ENCODE measurements around the gene NHEJ1. TPM values are rescaled to one million over a fixed set of nuclear protein-coding genes. Genes with fewer than 3 reads are reported as not detected.
A peak's percentile ranks its signal among the peaks of the same experiment; 100 is the strongest.

NHEJ1 gene, protein sequence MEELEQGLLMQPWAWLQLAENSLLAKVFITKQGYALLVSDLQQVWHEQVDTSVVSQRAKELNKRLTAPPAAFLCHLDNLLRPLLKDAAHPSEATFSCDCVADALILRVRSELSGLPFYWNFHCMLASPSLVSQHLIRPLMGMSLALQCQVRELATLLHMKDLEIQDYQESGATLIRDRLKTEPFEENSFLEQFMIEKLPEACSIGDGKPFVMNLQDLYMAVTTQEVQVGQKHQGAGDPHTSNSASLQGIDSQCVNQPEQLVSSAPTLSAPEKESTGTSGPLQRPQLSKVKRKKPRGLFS
- total RNA-seq (10 to 100 TPM; 11.8 to 13.5 TPM), polyA plus RNA-seq (1 to 10 TPM; 6.1 to 8.0 TPM)

DNA sequence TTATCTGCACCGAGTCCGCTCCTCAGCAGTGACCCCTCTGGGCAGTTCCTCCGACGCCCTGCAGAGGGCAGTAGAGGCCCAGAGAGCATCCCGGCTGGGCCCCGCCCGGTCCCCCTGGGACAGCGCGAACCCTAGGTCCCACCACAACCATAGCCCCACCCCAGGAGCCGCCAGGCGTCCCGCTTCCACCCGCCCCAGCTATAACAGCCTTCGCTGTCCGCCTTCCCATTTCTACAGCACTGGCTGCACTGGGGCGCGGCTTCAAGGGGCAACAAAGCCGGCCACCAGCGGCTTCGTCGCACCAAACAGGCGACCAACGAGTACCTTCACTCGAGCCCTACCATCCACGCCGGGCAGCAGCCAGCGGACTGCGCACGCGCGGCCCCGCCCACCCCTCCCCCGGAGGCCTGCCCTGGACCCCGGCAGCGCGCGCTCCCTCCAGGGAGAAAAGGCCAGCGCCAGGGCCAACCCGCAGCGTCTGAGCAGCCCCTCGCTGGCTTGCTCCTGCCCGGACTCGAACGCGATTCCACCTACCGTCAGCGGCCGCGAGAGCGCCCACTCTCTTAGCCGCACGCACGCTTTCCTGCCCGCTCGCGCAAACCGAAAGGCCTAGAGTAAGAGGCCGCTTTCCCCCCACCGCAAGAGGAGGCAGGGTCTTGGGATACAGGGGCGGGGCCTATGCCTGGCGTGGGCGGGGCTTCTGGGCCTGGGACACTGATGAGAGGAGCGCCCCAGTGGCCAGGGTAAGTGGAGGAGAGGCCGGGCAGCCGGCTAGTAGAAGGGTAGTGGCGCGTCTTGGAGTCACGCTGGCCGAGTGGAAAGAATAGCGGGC lies at the start of gene NHEJ1:
Gene NHEJ1, minus strand, starts transcription at position 630 of the 832 bp plus-strand sequence. CDS start 2,453 bp downstream, outside the sequence.
- peak within 1 kb of the TSS; percentile 92 to 97 for H3K27ac ChIP-seq (ENCODE audit: low read depth in 1 of 2, low read length in 2 of 2)
- H3K36me3 ChIP-seq (ENCODE audit: control insufficient read depth in 4 of 4, insufficient read depth in 3 of 4, low read depth in 1 of 4, low read length in 3 of 4), result peaks cover 2 to 16% (median 11%) of the 10 kb centered on the region in 4 donors
- no peaks in the 10 kb centered on the region for H3K27me3 ChIP-seq (ENCODE audit: control insufficient read depth in 4 of 4, insufficient read depth in 4 of 4, low read length in 3 of 4)
- DNase-seq (ENCODE audit: low spot score), result peak; percentile 99
- peaks cover 2 to 15% (median 12%) of the 10 kb centered on the region in 4 donors for H3K4me1 ChIP-seq (ENCODE audit: control insufficient read depth in 4 of 4, insufficient read depth in 4 of 4, low read length in 3 of 4)
- peak within 1 kb of the TSS; percentile 60 to 71 for H3K9ac ChIP-seq (ENCODE audit: low read depth in 1 of 2, low read length in 2 of 2)
- H3K4me3 ChIP-seq (ENCODE audit: low read depth in 1 of 3, low read length in 3 of 3), result peak within 1 kb of the TSS; percentile 67 to 85 (median 75)
- under 1% methylated on average over 70 of the region's 70 CpGs for WGBS
- no peaks in the 10 kb centered on the region for H3K9me3 ChIP-seq (ENCODE audit: control insufficient read depth in 4 of 4, low read length in 3 of 4)
- no peak for TF ChIP-seq HNF4A (conservative IDR thresholded peaks at IDR 0.05)
- TF ChIP-seq, protein P1, sequence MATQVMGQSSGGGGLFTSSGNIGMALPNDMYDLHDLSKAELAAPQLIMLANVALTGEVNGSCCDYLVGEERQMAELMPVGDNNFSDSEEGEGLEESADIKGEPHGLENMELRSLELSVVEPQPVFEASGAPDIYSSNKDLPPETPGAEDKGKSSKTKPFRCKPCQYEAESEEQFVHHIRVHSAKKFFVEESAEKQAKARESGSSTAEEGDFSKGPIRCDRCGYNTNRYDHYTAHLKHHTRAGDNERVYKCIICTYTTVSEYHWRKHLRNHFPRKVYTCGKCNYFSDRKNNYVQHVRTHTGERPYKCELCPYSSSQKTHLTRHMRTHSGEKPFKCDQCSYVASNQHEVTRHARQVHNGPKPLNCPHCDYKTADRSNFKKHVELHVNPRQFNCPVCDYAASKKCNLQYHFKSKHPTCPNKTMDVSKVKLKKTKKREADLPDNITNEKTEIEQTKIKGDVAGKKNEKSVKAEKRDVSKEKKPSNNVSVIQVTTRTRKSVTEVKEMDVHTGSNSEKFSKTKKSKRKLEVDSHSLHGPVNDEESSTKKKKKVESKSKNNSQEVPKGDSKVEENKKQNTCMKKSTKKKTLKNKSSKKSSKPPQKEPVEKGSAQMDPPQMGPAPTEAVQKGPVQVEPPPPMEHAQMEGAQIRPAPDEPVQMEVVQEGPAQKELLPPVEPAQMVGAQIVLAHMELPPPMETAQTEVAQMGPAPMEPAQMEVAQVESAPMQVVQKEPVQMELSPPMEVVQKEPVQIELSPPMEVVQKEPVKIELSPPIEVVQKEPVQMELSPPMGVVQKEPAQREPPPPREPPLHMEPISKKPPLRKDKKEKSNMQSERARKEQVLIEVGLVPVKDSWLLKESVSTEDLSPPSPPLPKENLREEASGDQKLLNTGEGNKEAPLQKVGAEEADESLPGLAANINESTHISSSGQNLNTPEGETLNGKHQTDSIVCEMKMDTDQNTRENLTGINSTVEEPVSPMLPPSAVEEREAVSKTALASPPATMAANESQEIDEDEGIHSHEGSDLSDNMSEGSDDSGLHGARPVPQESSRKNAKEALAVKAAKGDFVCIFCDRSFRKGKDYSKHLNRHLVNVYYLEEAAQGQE (IDR thresholded peaks at IDR 0.05), result peak; percentile 58
- no peak for TF ChIP-seq HNF4G (IDR thresholded peaks at IDR 0.05)
- peak; percentile 41 for TF ChIP-seq YY1 (IDR thresholded peaks at IDR 0.05)
- TF ChIP-seq, protein P2, sequence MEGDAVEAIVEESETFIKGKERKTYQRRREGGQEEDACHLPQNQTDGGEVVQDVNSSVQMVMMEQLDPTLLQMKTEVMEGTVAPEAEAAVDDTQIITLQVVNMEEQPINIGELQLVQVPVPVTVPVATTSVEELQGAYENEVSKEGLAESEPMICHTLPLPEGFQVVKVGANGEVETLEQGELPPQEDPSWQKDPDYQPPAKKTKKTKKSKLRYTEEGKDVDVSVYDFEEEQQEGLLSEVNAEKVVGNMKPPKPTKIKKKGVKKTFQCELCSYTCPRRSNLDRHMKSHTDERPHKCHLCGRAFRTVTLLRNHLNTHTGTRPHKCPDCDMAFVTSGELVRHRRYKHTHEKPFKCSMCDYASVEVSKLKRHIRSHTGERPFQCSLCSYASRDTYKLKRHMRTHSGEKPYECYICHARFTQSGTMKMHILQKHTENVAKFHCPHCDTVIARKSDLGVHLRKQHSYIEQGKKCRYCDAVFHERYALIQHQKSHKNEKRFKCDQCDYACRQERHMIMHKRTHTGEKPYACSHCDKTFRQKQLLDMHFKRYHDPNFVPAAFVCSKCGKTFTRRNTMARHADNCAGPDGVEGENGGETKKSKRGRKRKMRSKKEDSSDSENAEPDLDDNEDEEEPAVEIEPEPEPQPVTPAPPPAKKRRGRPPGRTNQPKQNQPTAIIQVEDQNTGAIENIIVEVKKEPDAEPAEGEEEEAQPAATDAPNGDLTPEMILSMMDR (IDR thresholded peaks at IDR 0.05; ENCODE audit: low read depth, low read length, missing input control), result peak; percentile 98
- TF ChIP-seq RAD21 (IDR thresholded peaks at IDR 0.05), result peak; percentile 85 to 89
- TF ChIP-seq SP1 (IDR thresholded peaks at IDR 0.05), result peak; percentile 52

DNA sequence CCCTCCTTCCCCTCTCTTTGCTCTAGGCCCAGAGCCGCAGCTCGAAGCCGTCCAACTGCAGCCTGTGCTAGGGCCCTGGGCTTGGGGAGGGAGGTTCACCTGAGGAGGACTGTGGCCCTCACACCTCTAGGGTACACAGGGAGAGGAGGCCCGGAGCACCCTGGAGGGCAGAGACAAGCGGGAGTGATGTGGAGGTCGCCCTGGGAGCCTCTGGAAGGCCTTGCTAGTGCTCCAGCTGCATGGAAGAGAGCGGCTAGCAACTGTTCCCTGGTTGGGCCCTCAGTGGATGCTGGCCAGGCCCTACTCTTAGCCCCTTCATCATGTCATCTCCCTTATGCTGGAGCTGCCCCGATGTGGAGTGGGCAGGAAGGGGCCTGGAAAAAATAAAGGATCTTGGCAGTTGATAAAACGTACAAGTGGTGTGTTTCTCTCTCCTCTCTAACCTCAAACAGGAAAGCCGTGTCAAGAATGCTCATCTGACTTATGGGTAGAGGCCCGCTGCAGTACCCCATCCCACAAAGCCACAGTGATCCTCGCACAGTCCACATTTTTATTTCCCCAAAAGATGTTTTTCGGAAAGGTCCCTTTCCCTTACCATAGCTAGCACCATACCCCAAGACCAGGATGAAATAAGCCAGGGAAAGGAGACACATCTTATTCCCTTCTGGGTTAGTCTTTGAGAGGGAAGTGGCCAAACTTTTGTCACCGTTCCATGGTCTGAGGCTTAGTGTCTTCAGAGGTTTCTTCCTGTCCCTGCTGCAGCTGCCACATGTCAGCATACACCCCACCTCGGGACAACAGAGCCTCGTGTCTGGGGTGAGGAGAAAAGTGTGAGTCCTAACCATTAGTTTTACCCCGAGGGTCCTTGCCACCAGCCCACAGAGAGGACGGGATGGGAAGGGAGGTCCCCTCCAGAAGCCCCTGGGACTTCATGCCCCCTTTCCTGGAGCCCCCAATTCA lies 48.9 kb upstream of the NHEJ1 start:
- H3K9me3 ChIP-seq (ENCODE audit: control insufficient read depth in 4 of 4, low read length in 3 of 4), result no peaks in the 10 kb centered on the region
- H3K4me1 ChIP-seq (ENCODE audit: control insufficient read depth in 4 of 4, insufficient read depth in 4 of 4, low read length in 3 of 4), result peaks cover 3 to 26% (median 23%) of the 10 kb centered on the region in 4 donors
- no peak for DNase-seq (ENCODE audit: low spot score)
- no peak overlapping the region for H3K9ac ChIP-seq (ENCODE audit: low read depth in 1 of 2, low read length in 2 of 2)
- no peak overlapping the region for H3K27ac ChIP-seq (ENCODE audit: low read depth in 1 of 2, low read length in 2 of 2)
- peaks cover 11 to 33% (median 13%) of the 10 kb centered on the region in 4 donors for H3K36me3 ChIP-seq (ENCODE audit: control insufficient read depth in 4 of 4, insufficient read depth in 3 of 4, low read depth in 1 of 4, low read length in 3 of 4)
- TF ChIP-seq NR2F2 (IDR thresholded peaks at IDR 0.05), result no peak
- TF ChIP-seq, protein P3, sequence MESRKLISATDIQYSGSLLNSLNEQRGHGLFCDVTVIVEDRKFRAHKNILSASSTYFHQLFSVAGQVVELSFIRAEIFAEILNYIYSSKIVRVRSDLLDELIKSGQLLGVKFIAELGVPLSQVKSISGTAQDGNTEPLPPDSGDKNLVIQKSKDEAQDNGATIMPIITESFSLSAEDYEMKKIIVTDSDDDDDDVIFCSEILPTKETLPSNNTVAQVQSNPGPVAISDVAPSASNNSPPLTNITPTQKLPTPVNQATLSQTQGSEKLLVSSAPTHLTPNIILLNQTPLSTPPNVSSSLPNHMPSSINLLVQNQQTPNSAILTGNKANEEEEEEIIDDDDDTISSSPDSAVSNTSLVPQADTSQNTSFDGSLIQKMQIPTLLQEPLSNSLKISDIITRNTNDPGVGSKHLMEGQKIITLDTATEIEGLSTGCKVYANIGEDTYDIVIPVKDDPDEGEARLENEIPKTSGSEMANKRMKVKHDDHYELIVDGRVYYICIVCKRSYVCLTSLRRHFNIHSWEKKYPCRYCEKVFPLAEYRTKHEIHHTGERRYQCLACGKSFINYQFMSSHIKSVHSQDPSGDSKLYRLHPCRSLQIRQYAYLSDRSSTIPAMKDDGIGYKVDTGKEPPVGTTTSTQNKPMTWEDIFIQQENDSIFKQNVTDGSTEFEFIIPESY (IDR thresholded peaks at IDR 0.05), result no peak
- no peak for TF ChIP-seq TAF1 (conservative IDR thresholded peaks at IDR 0.05)
- no peak for TF ChIP-seq FOXA1 (IDR thresholded peaks at IDR 0.05)
- 87% methylated on average over 18 of the region's 18 CpGs for WGBS
- H3K4me3 ChIP-seq (ENCODE audit: low read depth in 1 of 3, low read length in 3 of 3), result no peak overlapping the region
- H3K27me3 ChIP-seq (ENCODE audit: control insufficient read depth in 4 of 4, insufficient read depth in 4 of 4, low read length in 3 of 4), result no peaks in the 10 kb centered on the region
